ENCODE data around the gene SLC6A3. TPM values are rescaled to one million over a fixed set of nuclear protein-coding genes. Genes with fewer than 3 reads are reported as not detected.
"Not testable (repeated sequence)": the region's sequence is repeated elsewhere in the genome, so short reads cannot be mapped to it uniquely, and the experiment has no call there.

SLC6A3 gene
- total RNA-seq, 2 donors from 2014 or later = 0.16 TPM; not detected in 1

DNA sequence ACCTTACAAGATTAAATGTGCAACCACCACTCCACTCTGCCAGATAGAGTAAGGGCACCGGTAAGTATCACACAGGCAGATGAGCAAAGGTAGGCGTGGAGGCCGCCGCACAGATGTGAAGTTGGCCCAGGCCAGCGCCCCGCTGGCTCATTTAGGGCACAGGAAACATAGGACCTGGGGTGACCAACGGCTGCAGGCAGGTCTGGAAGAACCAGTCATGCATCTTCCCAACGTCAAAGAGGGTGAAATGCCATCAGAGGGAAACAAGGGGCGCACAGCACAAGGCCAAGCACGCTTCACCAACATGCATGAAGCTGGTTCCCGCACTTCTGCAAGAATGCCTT, 31.7 kb upstream of the SLC6A3 start:
- Histone ChIP-seq H3K4me1 (peaks cover 0 to 8% of the 10 kb centered on the region in 2 donors), H3K27me3 (no peaks in the 10 kb centered on the region), H3K36me3 (peaks cover 25% of the 10 kb centered on the region), H3K4me3 (no peak overlapping the region), H3K9me3 (no peaks in the 10 kb centered on the region), H3K27ac (no peak overlapping the region)
- DNase-seq (ENCODE audit: low spot score) = no peak
- TF ChIP-seq, protein P1, sequence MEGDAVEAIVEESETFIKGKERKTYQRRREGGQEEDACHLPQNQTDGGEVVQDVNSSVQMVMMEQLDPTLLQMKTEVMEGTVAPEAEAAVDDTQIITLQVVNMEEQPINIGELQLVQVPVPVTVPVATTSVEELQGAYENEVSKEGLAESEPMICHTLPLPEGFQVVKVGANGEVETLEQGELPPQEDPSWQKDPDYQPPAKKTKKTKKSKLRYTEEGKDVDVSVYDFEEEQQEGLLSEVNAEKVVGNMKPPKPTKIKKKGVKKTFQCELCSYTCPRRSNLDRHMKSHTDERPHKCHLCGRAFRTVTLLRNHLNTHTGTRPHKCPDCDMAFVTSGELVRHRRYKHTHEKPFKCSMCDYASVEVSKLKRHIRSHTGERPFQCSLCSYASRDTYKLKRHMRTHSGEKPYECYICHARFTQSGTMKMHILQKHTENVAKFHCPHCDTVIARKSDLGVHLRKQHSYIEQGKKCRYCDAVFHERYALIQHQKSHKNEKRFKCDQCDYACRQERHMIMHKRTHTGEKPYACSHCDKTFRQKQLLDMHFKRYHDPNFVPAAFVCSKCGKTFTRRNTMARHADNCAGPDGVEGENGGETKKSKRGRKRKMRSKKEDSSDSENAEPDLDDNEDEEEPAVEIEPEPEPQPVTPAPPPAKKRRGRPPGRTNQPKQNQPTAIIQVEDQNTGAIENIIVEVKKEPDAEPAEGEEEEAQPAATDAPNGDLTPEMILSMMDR (IDR thresholded peaks at IDR 0.05) = no peak

DNA sequence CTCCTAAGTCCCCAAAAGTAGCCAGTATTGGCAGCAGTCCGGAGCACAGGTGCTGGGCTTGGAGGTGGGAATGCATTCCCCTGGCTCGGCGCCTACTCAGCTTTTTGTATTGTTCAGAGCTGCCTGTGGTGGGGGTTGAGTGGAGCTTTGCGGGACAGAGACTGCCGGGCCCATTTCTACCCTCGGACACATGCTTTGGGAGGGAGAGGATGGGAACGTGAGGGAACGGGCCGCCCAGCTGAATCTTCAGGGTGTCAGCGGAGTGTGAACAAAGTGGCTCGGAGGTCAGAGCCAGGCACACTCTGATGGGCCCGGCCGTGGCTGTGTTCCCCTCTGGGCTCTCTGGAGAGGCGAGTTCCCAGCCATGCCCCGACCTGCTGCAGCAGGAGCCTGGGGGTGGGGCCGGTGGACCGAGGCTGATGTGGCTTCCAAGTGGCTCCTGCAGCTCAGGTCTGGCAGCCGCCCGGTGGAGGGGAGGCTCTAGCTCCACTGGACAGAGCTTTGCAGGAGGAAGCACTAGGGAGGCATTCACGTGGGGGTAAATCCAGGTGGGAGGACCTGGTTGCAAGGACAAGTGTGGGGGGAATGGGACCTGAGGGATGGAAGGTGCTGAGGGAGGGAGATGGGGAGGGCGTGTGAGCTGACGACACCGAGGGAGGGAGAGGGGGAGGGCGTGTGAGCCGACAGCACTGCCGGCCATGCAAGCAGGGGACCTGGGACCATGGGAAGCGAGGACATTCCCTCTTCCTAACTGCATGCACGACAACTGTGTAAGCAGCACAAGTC, 31.1 kb upstream of the SLC6A3 start:
- Histone ChIP-seq H3K4me3 (no peak overlapping the region), H3K9me3 (no peaks in the 10 kb centered on the region), H3K4me1 (peaks cover 0 to 8% of the 10 kb centered on the region in 2 donors), H3K27ac (no peak overlapping the region), H3K36me3 (peaks cover 25% of the 10 kb centered on the region), H3K27me3 (no peaks in the 10 kb centered on the region)
- TF ChIP-seq, protein P1 (IDR thresholded peaks at IDR 0.05) = no peak
- no peak for DNase-seq (ENCODE audit: low spot score)

DNA sequence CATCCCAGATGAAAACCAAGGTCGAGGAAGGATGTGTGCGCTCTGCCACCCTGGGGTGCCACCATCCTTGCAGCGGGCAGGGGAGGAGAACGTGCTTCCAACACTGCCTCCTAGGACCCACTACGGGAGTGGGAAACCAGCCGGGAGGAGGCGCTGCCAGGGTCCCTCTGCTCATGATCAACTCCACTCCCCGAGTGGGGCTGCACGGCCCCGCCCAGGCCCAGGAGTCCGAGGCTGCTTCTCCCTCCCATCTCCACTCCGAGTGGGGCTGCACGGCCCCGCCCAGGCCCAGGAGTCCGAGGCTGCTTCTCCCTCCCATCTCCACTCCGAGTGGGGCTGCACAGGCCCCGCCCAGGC, 30.3 kb upstream of the SLC6A3 start:
- H3K4me1 ChIP-seq; H3K27me3 ChIP-seq; H3K4me3 ChIP-seq; DNase-seq (ENCODE audit: low spot score); H3K9me3 ChIP-seq; H3K27ac ChIP-seq: not testable (repeated sequence)
- H3K36me3 ChIP-seq = peaks cover 25% of the 10 kb centered on the region

DNA sequence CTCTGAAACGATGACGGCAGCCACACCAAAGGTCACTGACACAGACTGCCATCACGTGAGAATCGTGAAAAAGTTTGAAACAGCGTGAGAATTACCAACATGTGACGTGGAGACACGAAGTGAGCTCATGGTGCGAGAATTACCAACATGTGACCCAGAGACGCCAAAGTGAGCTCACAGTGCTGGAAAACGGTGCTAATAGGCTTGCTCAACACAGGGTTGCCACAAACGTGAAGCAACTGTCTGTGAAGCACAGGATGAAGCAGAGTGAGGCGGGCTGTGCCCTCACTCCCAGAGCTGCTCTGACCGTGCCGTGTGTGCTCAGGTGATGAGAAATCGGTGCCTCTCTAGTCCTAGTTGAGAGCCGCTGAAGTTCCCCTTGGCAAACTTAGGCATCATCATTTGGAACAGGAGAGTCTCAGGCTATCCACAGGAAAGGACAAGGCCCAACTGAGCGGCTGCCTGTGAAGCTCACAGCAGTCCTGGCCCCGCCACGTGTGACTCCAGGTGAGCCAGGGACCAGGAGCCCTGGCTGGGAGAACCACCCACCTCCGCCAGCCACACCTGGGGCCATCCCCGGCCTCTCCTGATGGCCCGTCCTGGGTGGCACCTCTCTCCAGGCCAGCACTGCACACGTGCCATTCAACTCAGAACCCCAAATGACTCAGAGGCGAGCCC, 29.8 kb upstream of the SLC6A3 start:
- peaks cover 25% of the 10 kb centered on the region for H3K36me3 ChIP-seq
- H3K27ac ChIP-seq = no peak overlapping the region
- TF ChIP-seq, protein P1 (IDR thresholded peaks at IDR 0.05) = no peak
- no peak for DNase-seq (ENCODE audit: low spot score)
- H3K4me3 ChIP-seq = no peak overlapping the region
- no peaks in the 10 kb centered on the region for H3K9me3 ChIP-seq
- peaks cover 0 to 8% of the 10 kb centered on the region in 2 donors for H3K4me1 ChIP-seq
- H3K27me3 ChIP-seq = no peaks in the 10 kb centered on the region

DNA sequence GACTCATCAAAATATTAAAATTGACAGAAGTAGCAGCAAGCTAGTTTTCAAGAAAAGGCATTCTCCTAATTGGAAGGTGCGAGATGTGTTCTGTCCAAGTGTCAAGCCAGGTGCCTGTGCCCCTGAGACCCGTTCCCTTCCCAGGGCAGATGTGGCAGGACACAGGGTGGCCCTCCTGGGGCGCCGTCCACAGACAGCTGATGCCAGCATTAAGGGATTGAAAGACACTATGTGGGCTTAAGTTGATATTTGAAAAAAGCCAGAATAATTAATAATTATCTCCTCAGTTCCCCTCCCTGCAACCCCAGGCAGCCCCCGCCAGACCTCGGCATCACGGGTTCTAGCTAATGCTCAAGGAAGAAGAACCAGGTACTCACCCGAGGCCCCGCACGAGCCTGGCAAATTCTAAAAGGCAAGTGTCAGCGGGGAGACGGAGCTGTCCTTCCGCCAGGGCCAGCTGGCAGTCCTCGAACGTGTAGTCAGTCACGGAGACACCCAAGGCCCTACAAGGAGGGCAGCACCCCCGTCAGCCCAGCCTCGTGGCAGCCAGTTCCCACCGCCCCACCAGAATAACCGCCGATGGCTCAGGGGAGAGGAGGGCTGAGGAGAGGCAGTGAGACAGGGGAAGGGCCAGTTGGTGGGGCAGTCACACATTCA, 29.1 kb upstream of the SLC6A3 start:
- no peaks in the 10 kb centered on the region for H3K27me3 ChIP-seq
- H3K27ac ChIP-seq = no peak overlapping the region
- H3K9me3 ChIP-seq = no peaks in the 10 kb centered on the region
- peaks cover 0 to under 1% of the 10 kb centered on the region in 2 donors for H3K4me1 ChIP-seq
- peaks cover 25% of the 10 kb centered on the region for H3K36me3 ChIP-seq
- H3K4me3 ChIP-seq = no peak overlapping the region
- TF ChIP-seq, protein P1 (IDR thresholded peaks at IDR 0.05) = no peak
- no peak for DNase-seq (ENCODE audit: low spot score)

DNA sequence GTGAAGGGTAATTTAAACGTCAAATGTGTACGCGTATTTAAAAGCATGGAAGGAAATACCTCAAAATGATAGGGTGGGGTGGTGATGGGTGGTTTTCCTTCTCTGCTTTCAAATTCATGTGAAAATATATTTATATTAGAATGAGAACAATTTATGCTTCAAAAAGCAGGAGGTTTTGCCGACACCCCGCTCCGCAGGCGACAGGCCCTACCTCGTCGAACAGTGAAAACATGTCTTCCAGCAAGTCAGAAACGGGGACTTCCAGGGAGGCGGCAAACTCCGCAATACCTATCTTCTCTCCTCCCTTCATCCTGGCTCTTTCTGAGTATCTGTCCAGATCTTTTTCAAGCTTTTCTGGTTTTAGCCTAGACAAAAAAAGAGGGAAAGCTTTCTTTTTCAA, 28.5 kb upstream of the SLC6A3 start:
- no peaks in the 10 kb centered on the region for H3K4me1 ChIP-seq
- H3K4me3 ChIP-seq = no peak overlapping the region
- DNase-seq (ENCODE audit: low spot score) = no peak
- peaks cover 25% of the 10 kb centered on the region for H3K36me3 ChIP-seq
- TF ChIP-seq, protein P1 (IDR thresholded peaks at IDR 0.05) = no peak
- no peaks in the 10 kb centered on the region for H3K9me3 ChIP-seq
- H3K27me3 ChIP-seq = no peaks in the 10 kb centered on the region
- H3K27ac ChIP-seq = no peak overlapping the region

All from right atrium auricular region (tissue), 2 donors.